Naive thymus-derived CD4-positive, alpha-beta T cell (primary cell): ENCODE measurements around the gene ALDH3A1. TPM values are rescaled to one million over a fixed set of nuclear protein-coding genes. Genes with fewer than 3 reads are reported as not detected.

Source experiments
- ATAC-seq: fragments of 150-1000 bp; cut with Tn5 transposase; 2 replicates; pipeline ENCODE4 v1.10.0; 2021; ENCODE audit warnings: mild to moderate bottlenecking, moderate library complexity
- CTCF ChIA-PET: fragments of 350-600 bp; sonication (Branson Sonifier 250); formaldehyde crosslinking; loops from one replicate; lab custom pipeline; 2021; ENCODE audit warnings: antibody characterized with exemption; lab: Charles Lee
- POLR2A ChIA-PET: fragments of 350-600 bp; sonication (Branson Sonifier 250); formaldehyde crosslinking; loops from one replicate; lab custom pipeline; 2021; ENCODE audit warnings: antibody characterized with exemption, inconsistent platforms; lab: Charles Lee
- DNase-seq, 9 donors: peaks; one replicate each; pipeline versions ENCODE4 v3.0.0 to v3.0.0-alpha.2; 2020 to 2022; ENCODE audit warnings: mixed read lengths in 1 of 9
- H3K27ac ChIP-seq: one replicate; pipeline ENCODE4 v1.7.0; 2013; ENCODE audit warnings: mild to moderate bottlenecking, low read depth, low read length, moderate library complexity
- H3K27me3 ChIP-seq, 2 donors: one replicate each; pipeline ENCODE4 v1.7.0; 2013; ENCODE audit warnings: low read length in 2 of 2, mild to moderate bottlenecking in 2 of 2, moderate library complexity in 2 of 2; ENCODE audit not compliant: control insufficient read depth in 2 of 2, insufficient read depth in 2 of 2
- H3K36me3 ChIP-seq, 3 experiments: 1 replicate in 2 of 3; 2 replicates in 1 of 3; pipeline ENCODE4 v1.7.0; 2013; ENCODE audit warnings: low read length in 3 of 3, mild to moderate bottlenecking in 3 of 3, moderate library complexity in 1 of 3; ENCODE audit not compliant: insufficient read depth in 3 of 3, control insufficient read depth in 2 of 3
- H3K4me1 ChIP-seq, 2 donors: one replicate each; pipeline ENCODE4 v1.7.0; 2013; ENCODE audit warnings: low read length in 2 of 2, mild to moderate bottlenecking in 2 of 2, moderate library complexity in 1 of 2; ENCODE audit not compliant: control insufficient read depth in 2 of 2, insufficient read depth in 2 of 2
- H3K4me3 ChIP-seq: 2 replicates; pipeline ENCODE4 v1.7.0; 2013; ENCODE audit warnings: mild to moderate bottlenecking, low read length
- H3K9me3 ChIP-seq, 3 experiments: 1 replicate in 2 of 3; 2 replicates in 1 of 3; pipeline ENCODE4 v1.7.0; 2013; ENCODE audit warnings: low read length in 3 of 3; ENCODE audit not compliant: control insufficient read depth in 2 of 3
- H3K27ac Mint-ChIP-seq, 9 donors: one replicate each; pipeline ENCODE4 v1.8.0; 2020 to 2022; ENCODE audit warnings: mixed read lengths in 9 of 9, mild to moderate bottlenecking in 8 of 9, moderate library complexity in 5 of 9, inconsistent platforms in 2 of 9
- H3K27me3 Mint-ChIP-seq, 5 donors: one replicate each; pipeline ENCODE4 v1.8.0; 2021 to 2022; ENCODE audit warnings: mixed read lengths in 5 of 5, mild to moderate bottlenecking in 1 of 5
- H3K36me3 Mint-ChIP-seq, 5 donors: one replicate each; pipeline ENCODE4 v1.8.0; 2020 to 2022; ENCODE audit warnings: mixed read lengths in 5 of 5, mild to moderate bottlenecking in 3 of 5, inconsistent platforms in 1 of 5
- H3K4me1 Mint-ChIP-seq, 7 donors: one replicate each; pipeline ENCODE4 v1.8.0; 2020 to 2022; ENCODE audit warnings: mixed read lengths in 7 of 7, mild to moderate bottlenecking in 3 of 7, inconsistent platforms in 1 of 7
- H3K4me3 Mint-ChIP-seq, 10 donors: one replicate each; pipeline ENCODE4 v1.8.0; 2020 to 2022; ENCODE audit warnings: mild to moderate bottlenecking in 10 of 10, mixed read lengths in 10 of 10, moderate library complexity in 6 of 10, inconsistent platforms in 2 of 10
- H3K9me3 Mint-ChIP-seq, 11 donors: one replicate each; pipeline ENCODE4 v1.8.0; 2020 to 2022; ENCODE audit warnings: mixed read lengths in 11 of 11, mild to moderate bottlenecking in 4 of 11, inconsistent platforms in 1 of 11, moderate library complexity in 1 of 11
- intact Hi-C, 2 donors: fragments of 100-400 bp; cut with micrococcal nuclease; formaldehyde crosslinking; loops; one replicate each; pipeline ENCODE4 v1.15.1; 2023
- polyA plus RNA-seq, 2 donors: library from polyadenylated mRNA; unstranded; fragments of 300-500 nt; fragmentation: Illumina TruSeq; gene quantifications; one replicate each; pipeline ENCODE4 v1.2.3, GENCODE V29; 2021
- total RNA-seq, 6 experiments: library from RNA in 5 of 6; stranded (reverse) in 5 of 6; gene quantifications; 1 replicate in 5 of 6; 2 replicates in 1 of 6; pipeline ENCODE4 v1.2.3 and lab custom pipeline; 2021 to 2026

The ALDH3A1 gene
- total and polyA plus RNA-seq, 7 experiments from 2014 or later: 0.61 TPM; not detected in 6

- Mint-ChIP-seq H3K27me3 (peaks cover 0 to 15% (median 5%) of the 10 kb centered on the region in 5 donors), H3K9me3 (no peaks in the 10 kb centered on the region), H3K4me1 (peaks cover 0 to 9% (median 2%) of the 10 kb centered on the region in 7 donors), H3K4me3 (no peak overlapping the region), H3K27ac (peak overlapping the region in 1 of 9 donors; percentile 32), H3K36me3 (no peaks in the 10 kb centered on the region)
- H3K36me3 ChIP-seq: no peaks in the 10 kb centered on the region
- intact Hi-C loops: no loop called here
- no peaks in the 10 kb centered on the region for H3K9me3 ChIP-seq
- DNase-seq (no peak), ATAC-seq (no peak)
- peaks cover 0 to 2% of the 10 kb centered on the region in 2 donors for H3K4me1 ChIP-seq
- CTCF ChIA-PET: interaction anchor here (1.2 kb wide), 1 partner anchor 13 kb away, joined by 4 read pairs; no protein-coding TSS in a partner anchor
- H3K4me3 ChIP-seq: no peak overlapping the region
- H3K27me3 ChIP-seq: no peaks in the 10 kb centered on the region
- H3K27ac ChIP-seq: no peak overlapping the region
- POLR2A ChIA-PET: no interaction called here
Measured at GRCh38 chr17:19750020-19750572, 2.0 kb upstream of the ALDH3A1 start.

GRCh38 chr17:19748807-19749193 is 702 bp upstream of the ALDH3A1 start:
- Histone ChIP-seq H3K4me3 (no peak overlapping the region), H3K27ac (no peak overlapping the region), H3K27me3 (no peaks in the 10 kb centered on the region), H3K9me3 (no peaks in the 10 kb centered on the region), H3K36me3 (no peaks in the 10 kb centered on the region), H3K4me1 (peaks cover 0 to 5% of the 10 kb centered on the region in 2 donors)
- Mint-ChIP-seq H3K36me3 (no peaks in the 10 kb centered on the region), H3K9me3 (no peaks in the 10 kb centered on the region), H3K4me3 (no peak overlapping the region), H3K27ac (no peak overlapping the region), H3K4me1 (peaks cover 0 to 15% (median 5%) of the 10 kb centered on the region in 7 donors), H3K27me3 (peaks cover 0 to 15% (median 5%) of the 10 kb centered on the region in 5 donors)
- intact Hi-C loops: loop anchor here in 1 of 2 donors (5.0 kb wide), 1 partner anchor 236 kb away; no protein-coding TSS in a partner anchor
- POLR2A ChIA-PET: no interaction called here
- ATAC-seq (no peak), DNase-seq (no peak)
- CTCF ChIA-PET: interaction anchor here (0.7 kb wide), 1 partner anchor 104 kb away, joined by 3 read pairs; no protein-coding TSS in a partner anchor

- ATAC-seq: no peak
- POLR2A ChIA-PET: no interaction called here
- Mint-ChIP-seq H3K4me3 (no peak overlapping the region), H3K27ac (no peak overlapping the region), H3K27me3 (peaks cover 0 to 10% (median 3%) of the 10 kb centered on the region in 5 donors), H3K36me3 (no peaks in the 10 kb centered on the region), H3K9me3 (no peaks in the 10 kb centered on the region), H3K4me1 (peaks cover 0 to 15% (median 5%) of the 10 kb centered on the region in 7 donors)
- Histone ChIP-seq H3K36me3 (no peaks in the 10 kb centered on the region), H3K27ac (no peak overlapping the region), H3K27me3 (no peaks in the 10 kb centered on the region), H3K4me3 (no peak overlapping the region), H3K4me1 (peaks cover 0 to 5% of the 10 kb centered on the region in 2 donors), H3K9me3 (no peaks in the 10 kb centered on the region)
- intact Hi-C loops: loop anchor here in 1 of 2 donors (5.0 kb wide), 1 partner anchor 235 kb away; no protein-coding TSS in a partner anchor
- DNase-seq: no peak
- CTCF ChIA-PET: no interaction called here
Measured at GRCh38 chr17:19747159-19747719, 859 bp downstream of the ALDH3A1 start.

GRCh38 chr17:19746517-19746916 is 1.6 kb downstream of the ALDH3A1 start:
- no peaks in the 10 kb centered on the region for H3K36me3 Mint-ChIP-seq
- peaks cover 0 to 10% (median 3%) of the 10 kb centered on the region in 5 donors for H3K27me3 Mint-ChIP-seq
- H3K4me3 Mint-ChIP-seq: peak overlapping the region in 3 of 10 donors; percentile 10 to 79 (median 18)
- Histone ChIP-seq H3K9me3 (no peaks in the 10 kb centered on the region), H3K27me3 (no peaks in the 10 kb centered on the region), H3K27ac (no peak overlapping the region), H3K4me3 (no peak overlapping the region), H3K4me1 (peaks cover 0 to 5% of the 10 kb centered on the region in 2 donors), H3K36me3 (no peaks in the 10 kb centered on the region)
- intact Hi-C loops: loop anchor here in 1 of 2 donors (5.0 kb wide), 1 partner anchor 234 kb away; no protein-coding TSS in a partner anchor
- H3K27ac Mint-ChIP-seq: peak overlapping the region in 2 of 9 donors; percentile 18 to 31
- ChIA-PET CTCF (no interaction called here), POLR2A (no interaction called here)
- no peaks in the 10 kb centered on the region for H3K9me3 Mint-ChIP-seq
- ATAC-seq (no peak), DNase-seq (no peak)
- H3K4me1 Mint-ChIP-seq: peaks cover 0 to 15% (median 5%) of the 10 kb centered on the region in 7 donors

GRCh38 chr17:19744922-19745757 is 3.0 kb downstream of the ALDH3A1 start:
- H3K27me3 ChIP-seq: no peaks in the 10 kb centered on the region
- no peaks in the 10 kb centered on the region for H3K9me3 ChIP-seq
- peak overlapping the region; percentile 27 for H3K4me3 ChIP-seq
- peak overlapping the region in 2 of 9 donors; percentile 40 to 67 for H3K27ac Mint-ChIP-seq
- CTCF ChIA-PET: interaction anchor here (0.6 to 1.7 kb wide), 10 partner anchors 9 to 232 kb away, joined by 3 to 11 read pairs (median 3); partner anchors contain the start of gene ALDH3A2
- peaks cover 0 to 7% (median 0%) of the 10 kb centered on the region in 5 donors for H3K27me3 Mint-ChIP-seq
- ATAC-seq (peak; percentile 95), DNase-seq (peak; percentile 73 to 91 (median 84))
- H3K27ac ChIP-seq: no peak overlapping the region
- no peaks in the 10 kb centered on the region for H3K36me3 ChIP-seq
- intact Hi-C loops: loop anchor here (1.0 to 5.0 kb wide), 3 partner anchors 22 to 233 kb away; no protein-coding TSS in a partner anchor
- H3K4me1 ChIP-seq: peaks cover 0 to 5% of the 10 kb centered on the region in 2 donors
- POLR2A ChIA-PET: interaction anchor here (0.6 to 1.6 kb wide), 3 partner anchors 20 to 230 kb away, joined by 3 to 12 read pairs (median 3); partner anchors contain the start of gene ALDH3A2
- H3K9me3 Mint-ChIP-seq: no peaks in the 10 kb centered on the region
- H3K36me3 Mint-ChIP-seq: no peaks in the 10 kb centered on the region
- peak overlapping the region; percentile 36 to 78 (median 66) for H3K4me3 Mint-ChIP-seq
- peaks cover 0 to 10% (median 0%) of the 10 kb centered on the region in 7 donors for H3K4me1 Mint-ChIP-seq

- no peaks in the 10 kb centered on the region for H3K9me3 ChIP-seq
- Mint-ChIP-seq H3K9me3 (no peaks in the 10 kb centered on the region), H3K4me3 (peak overlapping the region; percentile 45 to 82 (median 76)), H3K27me3 (peaks cover 0 to 6% (median 0%) of the 10 kb centered on the region in 5 donors), H3K36me3 (no peaks in the 10 kb centered on the region), H3K4me1 (peaks cover 0 to 10% (median 0%) of the 10 kb centered on the region in 7 donors), H3K27ac (no peak overlapping the region)
- no peak overlapping the region for H3K27ac ChIP-seq
- H3K4me3 ChIP-seq: no peak overlapping the region
- H3K36me3 ChIP-seq: no peaks in the 10 kb centered on the region
- ATAC-seq: peak; percentile 2
- ChIA-PET CTCF (interaction anchor here (1.0 to 1.7 kb wide), 5 partner anchors 18 to 231 kb away, joined by 3 to 11 read pairs (median 5); no protein-coding TSS in a partner anchor), POLR2A (interaction anchor here (0.9 to 1.6 kb wide), 2 partner anchors 96 to 230 kb away, joined by 3 to 12 read pairs; partner anchors contain the start of gene ALDH3A2)
- DNase-seq: peak in 1 of 9 donors; percentile 12
- intact Hi-C loops: loop anchor here in 1 of 2 donors (2.0 kb wide), 1 partner anchor 22 kb away; no protein-coding TSS in a partner anchor
- peaks cover 0 to 5% of the 10 kb centered on the region in 2 donors for H3K4me1 ChIP-seq
- H3K27me3 ChIP-seq: no peaks in the 10 kb centered on the region
Measured at GRCh38 chr17:19744492-19744891, 3.6 kb downstream of the ALDH3A1 start.
